ENCODE data around the gene FBXO28.

Gene FBXO28

DNA sequence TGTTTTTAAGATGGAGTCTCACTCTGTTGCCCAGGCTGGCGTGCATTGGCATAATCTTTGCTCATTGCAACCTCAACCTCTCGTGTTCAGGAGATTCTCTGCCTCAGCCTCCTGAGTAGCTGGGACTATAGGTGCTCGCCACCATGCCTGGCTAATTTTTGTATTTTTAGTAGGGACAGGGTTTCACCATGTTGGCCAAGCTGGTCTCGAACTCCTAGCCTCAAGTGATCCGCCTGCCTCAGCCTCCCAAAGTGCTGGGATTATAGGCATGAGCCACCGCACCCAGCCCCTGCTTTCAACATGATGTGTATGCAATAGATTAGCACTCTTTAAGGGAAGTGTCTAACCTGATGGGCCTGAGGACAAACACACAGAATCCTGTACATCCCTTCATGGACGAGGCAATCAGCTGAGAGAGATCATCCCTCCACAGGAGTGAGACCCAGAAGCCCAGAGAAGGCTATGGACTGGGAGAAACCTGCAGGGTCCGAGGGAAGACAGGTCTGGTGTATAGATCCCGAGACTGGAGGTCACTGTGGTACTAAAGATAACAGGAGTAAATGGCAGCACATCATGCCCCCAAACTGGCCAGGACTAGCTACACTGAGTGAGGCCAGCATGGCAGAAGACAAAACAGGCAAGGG is 63.6 kb downstream of the FBXO28 start:
- no peak for TF ChIP-seq CTCF (IDR thresholded peaks at IDR 0.05; ENCODE audit: low read depth, low read length)
- DNase-seq (ENCODE audit: extremely low read depth, low read depth), result no peak

- TF ChIP-seq CTCF (IDR thresholded peaks at IDR 0.05; ENCODE audit: low read depth, low read length), result no peak
- DNase-seq (ENCODE audit: extremely low read depth, low read depth), result no peak
Measured at GRCh38 chr1:224178894-224179293, 65.0 kb downstream of the FBXO28 start.

DNA sequence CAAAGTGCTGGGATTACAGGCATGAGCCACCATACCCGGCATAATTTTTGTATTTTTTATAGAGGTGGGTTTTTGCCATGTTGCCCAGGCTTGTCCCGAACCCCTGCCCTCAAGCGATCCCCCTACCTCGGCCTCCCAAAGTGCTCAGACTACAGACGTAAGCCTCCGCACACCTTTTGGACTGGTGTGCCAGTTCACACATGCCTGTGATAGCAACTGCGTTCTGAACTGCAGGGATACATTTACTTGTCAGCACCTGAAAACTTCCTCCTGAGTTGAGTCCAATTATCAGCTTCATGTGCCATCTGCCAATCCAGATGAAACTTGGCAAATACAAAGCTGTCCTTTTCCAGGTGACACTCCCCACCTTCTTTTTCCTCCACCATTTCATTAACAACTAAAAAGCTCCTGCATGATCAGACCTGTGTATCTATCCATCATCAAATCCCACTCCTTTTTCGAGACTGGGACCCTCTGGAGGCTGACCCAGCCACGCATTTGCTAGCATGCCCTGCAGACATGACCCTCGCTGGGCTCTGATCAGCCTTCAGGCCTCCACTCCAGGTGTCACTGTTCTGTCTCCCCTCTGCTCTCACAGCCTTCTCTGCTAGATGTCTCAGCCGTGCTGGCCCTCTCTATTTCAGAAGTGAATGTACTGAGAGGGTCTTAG is 67.0 kb downstream of the FBXO28 start:
- no peak for TF ChIP-seq CTCF (IDR thresholded peaks at IDR 0.05; ENCODE audit: low read depth, low read length)
- DNase-seq (ENCODE audit: extremely low read depth, low read depth), result no peak

DNA sequence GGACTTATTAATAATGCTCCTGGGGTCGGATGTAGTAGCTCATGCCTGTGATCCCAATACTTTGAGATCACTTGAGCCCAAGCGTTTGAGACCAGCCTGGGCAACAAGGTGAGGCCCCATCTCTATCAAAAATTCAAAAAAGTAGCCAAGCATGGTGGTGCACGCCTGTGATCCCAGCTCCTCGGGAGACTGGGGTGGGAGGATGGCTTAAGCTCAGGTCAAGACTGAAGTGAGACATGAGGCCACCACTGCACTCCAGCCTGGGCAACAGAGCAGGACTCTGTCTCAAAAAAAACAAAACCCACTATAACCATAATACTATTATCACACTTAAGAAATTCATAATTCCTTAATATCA is 67.5 kb downstream of the FBXO28 start:
- no peak for TF ChIP-seq CTCF (IDR thresholded peaks at IDR 0.05; ENCODE audit: low read depth, low read length)
- no peak for DNase-seq (ENCODE audit: extremely low read depth, low read depth)

DNA sequence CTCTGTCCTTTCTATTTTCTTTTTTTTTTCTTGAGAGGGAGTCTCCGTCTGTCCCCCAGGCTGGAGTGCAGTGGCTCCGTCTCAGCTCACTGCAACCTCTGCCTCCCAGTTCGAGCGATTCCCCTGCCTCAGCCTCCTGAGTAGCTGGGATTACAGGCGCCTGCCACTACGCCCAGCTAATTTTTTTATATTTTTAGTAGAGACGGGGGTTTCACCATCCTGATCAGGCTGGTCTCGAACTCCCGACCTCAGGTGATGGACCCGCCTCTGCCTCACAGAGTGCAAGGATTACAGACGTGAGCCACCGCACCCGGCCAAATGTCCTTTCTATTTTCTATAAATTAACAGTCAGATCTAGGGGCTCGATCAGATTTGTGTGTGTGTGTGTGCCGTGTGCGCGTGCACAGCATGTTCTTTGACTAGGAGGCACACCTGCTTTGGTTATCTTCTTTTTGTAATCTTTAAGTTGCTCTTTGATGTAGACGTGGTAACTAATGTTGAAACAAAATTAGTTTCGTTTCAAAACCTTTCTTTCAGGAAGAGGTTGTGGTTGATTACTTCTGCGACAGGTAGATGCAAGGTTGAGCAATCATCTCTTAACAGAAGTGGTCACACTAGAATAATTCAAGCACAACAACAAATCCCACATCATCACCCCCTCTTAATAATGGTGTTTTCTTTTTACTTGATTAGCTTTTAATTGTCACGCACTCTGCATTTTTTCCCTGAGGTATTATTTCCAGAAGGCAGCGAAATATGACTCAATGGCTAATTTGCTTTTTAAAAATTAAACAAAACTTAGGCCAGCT is 68.3 kb downstream of the FBXO28 start:
- DNase-seq (ENCODE audit: extremely low read depth, low read depth), result no peak
- TF ChIP-seq CTCF (IDR thresholded peaks at IDR 0.05; ENCODE audit: low read depth, low read length), result no peak

- no peak for DNase-seq (ENCODE audit: extremely low read depth, low read depth)
- TF ChIP-seq CTCF (IDR thresholded peaks at IDR 0.05; ENCODE audit: low read depth, low read length), result no peak
Measured at GRCh38 chr1:224182866-224183590, 69.1 kb downstream of the FBXO28 start, which contains the start of gene DEGS1. Gene DEGS1 (plus strand): TSS chr1:224183240. CDS start chr1:224183337, 97 bp downstream.

Data from AG09319 (cell line).